GM19238 (cell line): ENCODE measurements around the gene SLC6A16.
"Not testable (repeated sequence)": the region's sequence is repeated elsewhere in the genome, so short reads cannot be mapped to it uniquely, and the experiment has no call there.

Experiments used
- DNase-seq: peaks from one replicate; pipeline ENCODE4 v3.0.0; 2011; ENCODE audit warnings: low spot score; ENCODE audit not compliant: insufficient read length

The SLC6A16 gene

DNA sequence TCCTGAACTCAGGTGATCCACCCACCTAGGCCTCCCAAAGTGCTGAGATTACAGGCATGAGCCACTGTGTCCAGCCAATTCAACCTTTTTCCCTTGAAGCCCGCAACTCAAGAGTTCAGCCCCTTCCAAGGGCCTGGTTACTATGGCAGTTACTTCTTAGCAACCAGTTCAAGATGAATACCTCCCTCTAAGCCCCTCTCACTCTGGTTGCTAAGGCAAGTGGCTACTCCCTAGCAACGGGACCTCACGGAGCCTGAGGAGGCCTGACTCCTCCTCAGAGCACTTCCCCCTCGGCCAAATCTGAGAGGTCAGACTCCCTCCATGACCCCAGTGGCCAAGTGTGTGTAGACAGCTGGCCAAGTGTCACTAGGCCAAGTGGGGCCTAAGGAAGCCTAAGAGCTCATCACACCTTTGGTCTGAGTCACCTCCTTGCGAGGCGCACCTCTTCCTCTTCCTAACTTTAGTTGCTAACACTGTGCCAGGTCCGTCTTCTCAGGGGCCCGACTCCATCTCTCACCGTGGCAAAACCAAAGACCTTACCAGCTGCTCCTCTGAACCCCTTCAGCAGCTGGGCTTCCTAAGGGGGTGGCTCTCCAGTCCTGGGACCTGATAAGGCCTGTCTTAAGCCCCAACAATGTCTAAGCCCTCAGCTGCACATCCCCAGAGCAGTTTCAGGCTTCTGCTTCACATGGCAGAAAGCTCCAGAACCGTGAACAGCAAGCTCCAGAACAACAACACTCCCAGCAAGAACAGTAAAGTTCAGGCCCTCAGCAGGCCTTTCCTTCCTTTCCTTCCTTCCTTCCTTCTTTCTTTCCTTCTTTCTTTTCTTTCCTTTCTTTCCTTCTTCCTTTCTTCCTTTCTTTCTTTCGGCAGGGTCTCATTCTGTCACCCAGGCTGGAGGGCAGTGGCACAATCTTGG, 19.8 kb upstream of the SLC6A16 start:
- DNase-seq = no peak

- no peak for DNase-seq
These were observed 18.1 kb upstream of the SLC6A16 start for GRCh38 chr19:49343123-49343522.

- no peak for DNase-seq
These were observed 17.3 kb upstream of the SLC6A16 start for GRCh38 chr19:49342291-49342721.

DNA sequence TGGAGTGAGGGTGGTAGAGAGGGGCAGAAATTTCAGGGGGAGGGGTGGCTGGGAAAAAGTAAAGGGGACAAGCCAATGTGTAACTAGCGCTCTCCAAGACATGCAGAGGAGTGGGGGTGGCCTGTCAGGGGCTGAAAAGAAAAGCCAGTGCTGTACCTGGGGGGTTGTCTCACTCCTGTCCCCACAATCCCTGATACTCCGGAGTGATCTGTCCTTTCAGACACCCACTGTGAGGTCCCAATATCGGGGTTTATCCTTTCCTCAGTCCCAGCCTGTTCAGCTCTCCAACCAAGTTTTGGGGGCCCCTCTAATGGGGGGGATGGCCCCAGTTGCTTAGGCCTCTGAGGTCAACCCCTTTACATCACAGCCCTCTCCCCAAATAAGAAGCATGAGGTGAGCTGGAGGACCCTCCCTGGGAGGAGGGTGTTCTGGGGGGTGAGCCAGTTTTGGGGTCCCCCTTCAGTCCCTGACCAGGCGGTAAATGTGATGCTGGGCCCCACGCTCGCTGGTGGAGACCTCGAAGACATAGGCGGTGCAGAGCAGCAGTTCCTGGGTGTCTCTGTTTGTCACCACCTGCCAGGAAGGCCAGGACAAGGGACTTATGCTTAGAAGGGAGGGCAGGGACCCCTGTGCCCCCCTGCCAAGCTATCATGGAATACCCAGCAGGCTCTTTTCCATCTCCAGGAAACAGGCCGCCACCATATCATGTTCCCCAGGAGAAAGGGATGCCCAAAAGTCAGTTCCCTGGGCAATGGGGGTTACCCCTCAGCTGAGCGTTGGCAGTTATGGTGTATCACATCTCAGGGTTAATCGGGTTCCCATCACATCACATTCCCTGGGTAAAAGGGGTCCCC, 16.1 kb upstream of the SLC6A16 start:
- no peak for DNase-seq

DNA sequence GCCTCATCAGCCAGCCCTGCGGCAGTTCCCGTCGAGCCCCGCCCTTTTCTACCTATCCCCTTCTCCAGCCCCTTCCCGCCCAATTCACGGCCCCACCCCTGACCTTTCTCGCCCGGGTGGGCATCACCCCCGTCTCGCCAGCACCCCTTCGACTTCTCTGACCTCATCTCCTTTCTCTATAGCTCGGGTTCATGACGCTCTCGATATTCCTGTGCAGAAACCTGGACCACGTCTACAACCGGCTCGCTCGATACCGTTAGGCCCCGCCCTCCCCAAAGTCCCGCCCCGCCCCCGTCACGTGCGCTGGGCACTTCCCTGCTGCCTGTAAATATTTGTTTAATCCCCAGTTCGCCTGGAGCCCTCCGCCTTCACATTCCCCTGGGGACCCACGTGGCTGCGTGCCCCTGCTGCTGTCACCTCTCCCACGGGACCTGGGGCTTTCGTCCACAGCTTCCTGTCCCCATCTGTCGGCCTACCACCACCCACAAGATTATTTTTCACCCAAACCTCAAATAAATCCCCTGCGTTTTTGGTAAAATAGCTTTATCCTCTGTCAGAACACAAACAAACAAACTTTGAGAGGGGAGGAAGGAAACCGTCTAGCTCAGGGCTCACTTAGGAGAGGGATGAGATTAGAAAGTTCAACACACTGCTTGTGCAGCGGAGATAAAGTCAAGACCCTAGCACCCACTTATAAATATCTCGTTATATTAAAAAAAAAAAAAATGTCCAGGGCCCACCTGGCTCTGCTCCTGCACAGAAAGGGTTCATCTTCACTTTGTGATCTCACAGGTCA, 15.3 kb upstream of the SLC6A16 start:
- peak; percentile 98 for DNase-seq

DNA sequence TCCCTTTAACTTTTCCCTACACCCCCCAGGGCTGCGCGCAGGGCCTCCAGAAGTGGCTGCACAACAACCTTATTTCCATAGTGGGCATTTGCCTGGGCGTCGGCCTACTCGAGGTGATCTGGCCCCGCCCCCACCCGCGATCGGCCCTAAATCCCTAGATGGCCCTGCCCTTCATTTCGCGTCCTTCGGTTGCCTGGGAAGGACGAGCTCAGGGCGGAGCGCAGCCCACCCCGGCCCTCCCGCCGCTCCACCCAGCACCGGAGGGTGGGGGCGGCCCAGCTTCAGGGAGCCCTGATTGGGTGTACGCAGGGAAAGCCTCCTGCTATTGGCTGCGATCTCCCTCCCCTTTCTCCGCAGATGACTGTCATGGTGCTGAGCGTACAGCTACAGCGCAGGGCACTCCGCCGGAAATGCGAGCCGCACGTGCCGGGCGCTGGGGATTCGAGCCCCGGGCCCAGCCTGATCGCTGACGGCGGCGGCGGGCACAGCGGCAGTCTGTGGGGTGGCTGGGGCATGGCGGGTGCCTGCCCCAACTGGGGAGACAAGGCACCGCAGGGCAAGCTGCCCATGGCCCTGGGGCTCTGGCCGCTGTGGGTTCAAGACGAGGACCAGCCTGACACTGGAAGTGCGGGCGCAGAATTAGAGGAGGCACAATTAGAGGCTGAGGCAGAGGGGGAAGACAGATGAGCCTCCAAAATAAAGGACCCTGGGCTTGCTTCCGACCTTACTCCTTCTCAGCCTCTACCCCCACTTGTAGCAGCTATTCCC, 14.5 kb upstream of the SLC6A16 start:
- no peak for DNase-seq

DNA sequence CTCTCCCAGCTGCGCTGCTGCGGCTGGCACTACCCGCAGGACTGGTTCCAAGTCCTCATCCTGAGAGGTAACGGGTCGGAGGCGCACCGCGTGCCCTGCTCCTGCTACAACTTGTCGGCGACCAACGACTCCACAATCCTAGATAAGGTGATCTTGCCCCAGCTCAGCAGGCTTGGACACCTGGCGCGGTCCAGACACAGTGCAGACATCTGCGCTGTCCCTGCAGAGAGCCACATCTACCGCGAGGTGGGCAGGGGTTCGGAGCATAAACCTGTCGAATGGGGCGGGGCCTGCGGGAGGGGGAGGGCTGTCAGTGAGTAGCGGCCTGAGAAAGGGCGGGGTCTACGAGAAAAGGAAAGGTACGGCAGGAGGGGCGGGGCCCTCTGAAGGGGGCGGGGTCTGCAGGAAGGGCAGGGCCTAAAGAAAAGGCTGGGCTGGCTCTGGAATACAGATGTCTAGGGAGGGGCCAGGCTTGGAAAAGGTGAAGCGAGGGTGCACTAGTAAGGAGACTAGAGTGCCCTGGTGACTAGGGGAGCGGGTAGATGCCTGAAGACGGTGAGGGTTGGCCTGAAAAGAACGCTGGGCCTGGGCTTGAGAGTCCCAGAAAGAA, 13.8 kb upstream of the SLC6A16 start:
- no peak for DNase-seq

DNA sequence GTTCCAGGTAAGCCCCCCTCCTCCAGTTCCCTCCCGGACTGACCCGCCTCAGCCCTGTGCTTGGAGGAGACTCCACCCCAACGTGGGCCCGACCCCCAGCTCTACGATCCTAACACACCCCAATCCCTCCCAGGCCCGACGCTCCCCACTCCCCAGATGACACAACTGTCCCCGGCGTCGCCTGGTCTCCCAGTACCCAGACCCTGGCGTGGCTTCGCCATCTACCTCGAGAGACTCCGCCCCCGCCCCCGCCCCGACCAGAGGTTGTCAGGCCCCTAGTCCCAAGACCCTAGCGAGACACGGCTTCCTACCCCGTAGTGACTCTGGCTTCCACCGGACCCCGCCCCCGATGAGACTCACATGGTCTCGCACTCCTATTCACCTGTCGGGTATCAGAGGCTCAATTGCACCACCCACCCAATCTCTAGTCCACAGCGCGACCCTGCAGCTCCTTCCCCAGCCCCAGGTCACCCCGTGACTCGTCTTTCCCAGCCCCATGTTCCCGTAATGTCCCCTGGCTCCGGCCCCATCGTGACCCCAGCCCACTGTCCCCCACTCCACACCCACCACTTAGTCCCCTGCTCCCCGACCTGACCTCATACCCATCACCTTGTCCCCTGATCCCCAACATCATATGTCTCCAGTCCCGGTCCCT, 13.2 kb upstream of the SLC6A16 start:
- no peak for DNase-seq

DNA sequence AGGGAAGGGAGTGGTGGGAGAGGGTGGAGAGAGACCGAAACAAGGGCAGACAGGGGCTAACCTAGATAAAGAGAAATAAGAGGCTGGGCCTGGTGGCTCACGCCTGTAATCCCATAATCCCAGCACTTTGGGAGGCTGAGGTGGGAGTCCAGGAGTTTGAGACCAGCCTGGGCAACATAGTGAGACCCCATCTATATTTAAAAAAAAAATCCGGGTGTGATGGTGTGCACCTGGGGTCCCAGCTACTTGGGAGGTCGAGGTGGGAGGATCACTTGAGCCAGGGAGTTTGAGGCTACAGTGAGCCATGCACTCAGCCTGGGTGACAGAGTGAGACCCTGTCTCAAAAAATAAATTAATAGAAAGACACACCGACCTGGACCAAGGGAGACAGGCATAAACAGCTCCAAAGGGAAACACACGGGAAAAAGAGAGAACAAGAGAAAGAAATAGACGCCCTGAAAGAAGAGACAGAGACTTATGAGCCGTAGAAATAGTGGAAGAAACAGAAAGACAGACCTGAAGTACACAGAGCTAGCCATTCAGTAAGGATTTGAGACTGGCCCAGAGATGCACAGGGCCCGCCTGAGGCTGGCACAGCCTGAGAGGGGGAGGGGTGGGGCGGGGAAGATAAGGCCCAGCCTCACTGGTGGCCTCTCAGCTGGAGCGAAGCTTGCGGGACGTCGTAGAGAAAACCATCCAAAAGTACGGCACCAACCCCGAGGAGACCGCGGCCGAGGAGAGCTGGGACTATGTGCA, 12.5 kb upstream of the SLC6A16 start:
- no peak for DNase-seq

DNA sequence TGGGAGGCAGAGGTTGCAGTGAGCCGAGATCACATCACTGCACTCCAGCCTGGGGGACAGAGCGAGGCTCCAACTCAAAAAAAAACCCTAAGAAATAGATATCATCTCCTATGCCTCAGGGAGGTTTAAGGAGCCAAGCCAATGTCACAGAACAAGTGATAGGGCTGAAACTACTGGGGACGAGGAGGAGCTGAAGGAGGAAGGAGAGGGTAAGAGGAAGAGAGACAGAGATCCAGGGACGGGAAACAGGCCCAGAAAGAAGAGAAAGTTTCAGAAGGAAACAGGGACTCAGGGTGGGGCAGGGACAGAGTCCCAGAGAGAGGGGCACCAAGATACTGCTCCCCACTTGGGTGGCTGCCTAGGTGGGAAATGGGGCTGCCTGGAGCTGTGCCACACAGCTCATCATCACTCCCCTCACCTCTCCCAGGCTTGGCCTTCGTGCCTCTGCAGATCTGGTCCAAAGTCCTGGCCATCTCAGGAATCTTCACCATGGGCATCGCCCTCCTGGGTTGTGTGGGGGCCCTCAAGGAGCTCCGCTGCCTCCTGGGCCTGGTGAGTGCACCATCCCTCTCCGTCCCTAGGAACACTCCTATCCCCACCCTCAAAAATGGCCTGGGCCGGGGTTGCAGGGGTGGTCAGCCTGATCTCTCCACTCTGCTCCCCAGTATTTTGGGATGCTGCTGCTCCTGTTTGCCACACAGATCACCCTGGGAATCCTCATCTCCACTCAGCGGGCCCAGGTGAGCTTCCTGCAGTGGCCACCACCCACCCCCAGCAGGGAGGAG, 11.7 kb upstream of the SLC6A16 start:
- no peak for DNase-seq

DNA sequence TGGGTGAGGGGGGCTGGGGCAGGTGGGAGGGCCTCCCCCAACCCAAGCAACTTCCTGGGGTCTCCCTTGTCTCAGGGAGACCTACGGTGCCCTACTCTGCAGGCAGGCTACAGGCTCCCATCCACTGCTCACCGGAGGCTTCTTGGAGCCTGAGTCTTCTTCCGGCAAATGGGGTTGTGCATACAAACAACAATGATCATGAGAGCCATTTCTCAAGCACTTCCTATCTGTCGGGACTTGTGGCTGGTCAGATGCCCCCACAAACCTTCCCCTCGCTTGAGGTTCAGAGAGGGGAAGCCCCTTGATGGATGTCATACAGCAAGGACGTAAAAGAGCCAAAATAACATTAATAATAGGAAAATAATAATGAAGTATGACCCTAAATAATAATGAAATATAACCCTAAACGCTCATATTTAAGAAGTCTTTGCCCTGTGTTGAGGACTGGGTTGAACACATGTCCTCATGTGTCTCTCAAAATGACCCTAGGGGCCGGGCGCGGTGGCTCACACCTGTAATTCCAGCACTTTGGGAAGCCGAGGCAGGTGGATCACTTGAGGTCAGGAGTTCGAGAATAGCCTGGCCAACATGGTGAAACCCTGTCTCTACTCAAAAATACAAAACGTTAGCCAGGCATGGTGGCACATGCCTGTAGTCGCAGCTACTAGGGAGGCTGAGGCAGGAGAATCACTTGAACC, 10.9 kb upstream of the SLC6A16 start:
- DNase-seq = no peak

GRCh38 chr19:49335071-49335783, 10.2 kb upstream of the SLC6A16 start, which contains the start of gene CD37:
CD37 (plus strand) TSS chr19:49335406; CDS start chr19:49335541, 135 bp downstream.
- peak; percentile 68 for DNase-seq

DNA sequence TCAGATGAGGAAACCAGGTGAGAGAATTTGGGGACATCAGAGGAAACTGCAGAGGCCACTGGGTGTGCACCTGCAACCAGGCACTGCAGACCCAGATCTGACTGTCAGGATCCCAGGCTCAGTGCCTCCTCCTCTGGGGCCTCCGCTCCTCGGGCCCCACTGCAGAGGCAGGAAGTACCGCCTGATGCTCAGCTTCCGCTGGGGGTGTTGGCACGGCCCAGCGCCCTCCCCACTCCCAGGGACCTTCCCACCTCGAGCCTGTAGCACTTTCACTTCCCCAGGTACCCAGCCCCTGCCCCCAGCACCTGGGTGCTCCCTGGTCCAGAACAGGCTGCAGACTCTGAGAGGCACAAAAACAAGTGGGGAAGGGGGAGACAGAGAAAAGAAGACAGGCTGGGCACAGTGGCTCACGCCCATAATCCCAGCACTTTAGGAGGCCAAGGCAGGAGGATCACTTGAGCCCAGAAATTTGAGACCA, 8.9 kb upstream of the SLC6A16 start:
- peak; percentile 67 for DNase-seq

DNA sequence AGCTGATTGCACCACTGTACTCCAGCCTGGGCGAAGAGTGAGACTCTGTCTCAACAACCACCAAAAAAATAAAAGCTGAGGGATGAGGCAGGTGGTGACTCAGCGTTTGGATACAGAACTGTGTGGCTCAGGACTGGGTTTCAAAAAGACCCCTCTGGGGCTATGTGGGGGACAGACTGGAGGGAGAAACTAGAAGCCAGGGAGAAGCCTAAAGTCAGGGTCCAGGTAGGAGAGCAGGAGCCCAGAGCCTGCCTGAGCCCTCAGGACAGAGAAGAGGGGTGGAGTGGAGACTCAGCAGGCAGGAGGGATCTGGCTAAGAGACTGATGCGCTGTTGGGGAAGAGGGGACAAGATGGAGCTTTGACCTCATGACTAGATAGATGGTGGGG, 8.4 kb upstream of the SLC6A16 start:
- no peak for DNase-seq

DNA sequence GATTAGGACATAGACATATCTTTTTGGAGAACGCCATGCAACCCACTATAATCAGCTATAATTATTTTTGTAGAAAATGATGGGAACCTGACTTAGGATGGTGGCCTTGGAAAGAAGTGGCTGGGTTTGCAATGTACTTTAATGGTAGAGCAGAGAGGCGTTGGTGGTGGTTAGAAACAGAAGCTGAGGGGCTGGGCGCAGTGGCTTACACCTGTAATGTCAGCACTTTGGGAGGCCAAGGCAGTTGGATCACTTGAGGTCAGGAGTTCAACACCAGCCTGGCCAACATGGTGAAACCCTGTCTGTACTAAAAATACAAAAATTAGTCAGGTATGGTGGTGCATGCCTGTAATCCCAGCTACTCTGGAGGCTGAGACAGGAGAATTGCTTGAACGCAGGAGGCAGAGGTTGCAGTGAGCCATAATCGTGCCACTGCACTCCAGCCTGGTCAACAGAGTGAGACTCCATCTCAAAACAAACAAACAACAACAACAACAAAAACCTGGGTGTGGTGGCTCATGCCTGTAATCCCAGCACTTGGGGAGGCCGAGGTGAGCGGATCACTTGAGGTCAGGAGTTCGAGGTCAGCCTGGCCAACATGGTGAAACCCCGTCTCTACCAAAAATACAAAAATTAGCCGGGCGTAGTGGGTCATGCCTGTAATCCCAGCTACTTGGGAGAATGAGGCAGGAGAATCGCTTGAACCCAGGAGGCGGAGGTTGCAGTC, 7.9 kb upstream of the SLC6A16 start:
- not testable (repeated sequence) for DNase-seq

- peak; percentile 63 for DNase-seq
These were observed 6.6 kb upstream of the SLC6A16 start for GRCh38 chr19:49331616-49332055.
